Hair follicle dermal papilla cell (primary cell): ENCODE data around the gene PARS2. TPM values are rescaled to one million over a fixed set of nuclear protein-coding genes. Genes with fewer than 3 reads are reported as not detected.

Experiments
- total RNA-seq: library from RNA; depleted of rRNA; stranded (reverse); fragments of >200 nt; gene quantifications from 2 replicates; pipeline ENCODE4 v1.2.3, GENCODE V29; 2012

The PARS2 gene
- 4.7 and 4.9 TPM in 2 replicates for total RNA-seq

GRCh38 chr1:54764133-54764921, at the start of gene PARS2:
Gene PARS2, minus strand, starts transcription at chr1:54764523. Its CDS starts 5,362 bp downstream, at chr1:54759161.

DNA sequence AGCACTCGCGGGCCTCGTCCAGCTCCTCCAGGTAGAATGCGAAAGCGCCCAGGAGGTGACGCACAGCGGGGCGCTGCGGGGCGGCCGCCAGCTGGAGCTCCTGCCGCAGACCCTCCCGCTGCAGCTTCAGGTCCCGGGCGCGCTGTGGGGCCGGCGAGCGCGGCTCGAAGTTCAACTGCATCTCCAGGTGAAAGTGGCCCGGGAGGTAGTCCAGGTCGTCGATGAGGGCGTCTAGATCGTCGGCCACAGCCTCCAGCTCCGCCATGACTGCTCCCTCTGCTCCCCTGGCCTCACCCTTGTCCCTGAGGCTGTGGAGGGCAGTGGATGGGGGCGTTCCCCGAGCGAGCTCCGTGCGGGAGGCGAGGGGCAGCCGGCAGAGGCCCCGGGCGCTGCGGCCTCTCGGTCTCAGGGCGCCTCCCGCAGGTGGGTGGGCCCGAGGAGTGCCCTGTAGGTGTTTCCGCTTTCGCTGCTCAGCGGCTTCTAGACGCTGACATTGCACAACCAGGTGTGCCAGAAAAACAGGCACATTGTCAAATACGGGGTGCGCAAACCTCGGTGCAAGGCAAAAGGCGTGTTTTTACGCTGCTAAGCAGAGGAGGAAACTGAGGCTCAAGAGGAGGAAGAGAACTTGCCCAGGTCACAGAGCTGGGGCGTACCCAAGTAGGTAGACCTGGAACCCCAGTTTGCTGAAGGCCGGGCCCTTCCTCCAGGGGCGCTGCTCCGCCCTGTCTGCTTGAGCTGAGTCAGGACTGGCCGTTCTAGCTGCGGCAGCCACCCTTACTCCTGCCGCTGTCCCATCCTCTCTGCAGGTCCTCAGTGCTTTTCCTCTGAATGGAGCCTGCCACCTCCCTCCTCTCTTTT, 36.8 kb upstream of the PARS2 start, which contains the start of gene TTC22:
TTC22 (minus strand) TSS at position 425 of the 861 bp plus-strand sequence; CDS start at position 265, 160 bp downstream.

DNA sequence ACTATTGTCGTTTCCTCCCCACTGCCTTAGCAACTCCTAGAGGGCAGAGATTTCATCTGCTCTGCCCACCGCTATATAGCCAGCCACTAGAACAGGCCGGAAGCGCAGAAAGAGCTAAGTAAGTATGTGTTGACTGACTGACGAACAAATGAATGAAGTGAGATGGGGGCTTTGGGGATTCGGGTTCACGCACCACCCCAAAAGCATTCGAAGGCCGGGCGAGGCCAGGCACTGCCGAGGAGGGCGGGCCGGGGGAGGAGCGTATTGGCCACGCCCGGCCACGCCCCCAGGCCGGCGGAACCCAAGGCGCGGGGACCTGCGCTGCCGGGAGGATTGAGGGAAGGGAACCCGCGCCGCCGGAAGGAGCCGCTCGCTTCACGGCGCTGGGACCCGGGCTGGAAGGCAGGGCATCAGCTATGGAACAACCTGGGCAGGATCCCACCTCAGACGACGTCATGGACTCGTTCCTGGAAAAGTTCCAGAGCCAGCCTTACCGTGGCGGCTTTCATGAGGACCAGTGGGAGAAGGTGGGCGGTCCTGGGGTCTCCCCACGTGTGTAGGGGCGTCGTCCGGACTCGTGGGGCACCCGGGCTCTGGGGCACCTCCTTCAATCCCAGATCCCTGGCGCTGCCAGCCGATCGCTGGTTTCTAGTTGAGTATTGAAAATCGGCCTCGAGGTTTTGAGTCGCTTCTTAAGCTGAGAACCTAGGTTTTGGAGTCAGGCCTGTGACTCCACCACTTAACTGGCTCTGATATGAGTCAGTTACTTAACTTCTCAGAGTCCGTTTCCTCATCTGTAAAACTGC, 48.6 kb downstream of the PARS2 start, which contains the start of gene TTC4:
TTC4 (plus strand) TSS at position 369 of the 806 bp plus-strand sequence; CDS start at position 417, 48 bp downstream.

Other genes starting within 250 kb of the PARS2 start
- gene ACOT11, start 216.3 kb downstream of the PARS2 start, total RNA-seq: 5.2 and 6.8 TPM in 2 replicates
- gene FAM151A, start 141.0 kb downstream of the PARS2 start, total RNA-seq: not detected in 2 replicates
- gene MROH7, start 122.7 kb downstream of the PARS2 start, total RNA-seq: 0.49 and 0.65 TPM in 2 replicates
- 19.8 and 23.3 TPM in 2 replicates for gene TTC4, start 48.7 kb downstream of the PARS2 start, total RNA-seq
- gene TTC22, start 36.8 kb upstream of the PARS2 start, total RNA-seq: not detected in 2 replicates
- gene DHCR24, start 122.7 kb upstream of the PARS2 start, total RNA-seq: 295 and 499 TPM in 2 replicates
- 0.24 TPM in 1 of 2 replicates, not detected in the other for gene TMEM61, start 216.1 kb upstream of the PARS2 start, total RNA-seq
- not detected in 2 replicates for gene BSND, start 234.4 kb upstream of the PARS2 start, total RNA-seq